ENCODE data around the gene PLEKHG2. TPM values are rescaled to one million over a fixed set of nuclear protein-coding genes. Genes with fewer than 3 reads are reported as not detected.

The PLEKHG2 gene
- polyA plus RNA-seq, 3 donors, result 73.7 to 118 (median 96.8) TPM

DNA sequence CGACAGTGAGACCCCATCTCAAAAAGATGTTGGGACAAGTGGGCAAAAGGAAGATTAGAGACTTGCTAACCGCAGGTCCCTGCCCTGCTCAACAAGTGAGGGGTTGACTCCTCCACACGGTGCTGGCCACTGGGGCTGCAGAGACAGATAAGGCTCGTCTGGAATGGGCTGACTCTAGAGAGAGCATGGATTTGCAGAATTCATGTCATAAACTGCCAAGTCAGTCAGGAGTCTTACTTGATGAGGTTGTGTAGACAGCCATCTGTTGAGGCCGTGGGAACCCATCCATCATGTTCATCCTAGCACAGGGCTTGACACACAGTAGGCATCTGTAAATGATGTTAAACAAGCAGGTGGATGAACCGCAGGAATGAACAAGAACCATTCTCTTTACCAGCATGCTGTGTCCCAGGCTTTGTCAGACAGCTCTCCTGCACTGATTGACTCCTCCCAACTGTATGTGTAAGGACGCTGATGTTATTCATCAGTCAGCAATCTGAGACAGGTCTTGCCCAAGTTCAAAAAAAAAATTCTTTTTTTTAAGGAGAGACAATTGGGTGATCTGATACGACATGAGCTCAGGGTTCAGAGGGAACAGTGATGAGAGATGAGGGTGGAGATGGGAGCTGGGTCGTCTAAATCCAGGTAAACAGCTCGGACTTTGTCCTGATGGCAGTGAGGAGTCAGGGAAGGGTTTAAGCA, 30.4 kb upstream of the PLEKHG2 start:
- no peak for DNase-seq (ENCODE audit: extremely low read depth in 1 of 11, low read depth in 9 of 11, low spot score in 4 of 11)

DNA sequence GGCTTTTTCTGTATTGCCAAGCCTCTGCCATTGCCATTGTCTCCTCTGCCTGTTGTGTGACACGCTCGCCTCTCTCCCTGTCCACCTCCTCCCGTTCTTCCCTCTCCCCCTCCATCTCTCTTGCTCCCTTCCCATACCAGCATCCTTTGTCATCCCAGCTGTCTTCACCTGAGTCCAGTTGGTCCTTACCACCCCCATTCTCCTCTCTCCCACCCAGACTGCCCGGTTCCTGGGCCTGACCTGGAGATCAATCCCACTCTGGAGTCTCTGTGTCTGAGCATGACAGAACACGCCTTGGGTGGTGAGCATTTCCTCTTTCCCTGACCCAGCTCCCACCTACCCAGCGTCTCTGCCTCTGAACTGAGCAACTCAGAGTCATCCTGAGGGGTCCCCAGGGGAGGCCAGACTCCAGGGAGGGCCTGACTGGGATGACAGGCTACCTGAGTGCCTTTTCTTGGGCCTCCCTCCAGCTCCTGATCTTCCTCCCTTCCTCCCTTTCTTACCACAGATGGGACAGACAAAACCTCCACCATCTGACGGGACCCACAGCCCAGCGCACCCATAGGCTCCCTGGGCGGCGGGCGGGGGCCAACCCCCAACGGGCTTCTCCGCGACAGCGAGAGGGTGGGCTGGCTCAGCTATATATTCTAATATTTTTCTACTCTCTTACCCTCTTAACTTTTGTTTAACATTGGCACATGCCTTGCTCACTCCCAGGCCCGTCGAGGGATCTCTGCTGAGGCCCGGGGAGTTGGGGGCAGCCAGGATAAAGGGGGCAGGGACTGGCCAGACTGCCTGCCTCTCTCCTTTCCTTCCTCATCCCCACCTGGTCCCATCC, 29.3 kb upstream of the PLEKHG2 start:
- no peak for DNase-seq (ENCODE audit: extremely low read depth in 1 of 11, low read depth in 9 of 11, low spot score in 4 of 11)

DNA sequence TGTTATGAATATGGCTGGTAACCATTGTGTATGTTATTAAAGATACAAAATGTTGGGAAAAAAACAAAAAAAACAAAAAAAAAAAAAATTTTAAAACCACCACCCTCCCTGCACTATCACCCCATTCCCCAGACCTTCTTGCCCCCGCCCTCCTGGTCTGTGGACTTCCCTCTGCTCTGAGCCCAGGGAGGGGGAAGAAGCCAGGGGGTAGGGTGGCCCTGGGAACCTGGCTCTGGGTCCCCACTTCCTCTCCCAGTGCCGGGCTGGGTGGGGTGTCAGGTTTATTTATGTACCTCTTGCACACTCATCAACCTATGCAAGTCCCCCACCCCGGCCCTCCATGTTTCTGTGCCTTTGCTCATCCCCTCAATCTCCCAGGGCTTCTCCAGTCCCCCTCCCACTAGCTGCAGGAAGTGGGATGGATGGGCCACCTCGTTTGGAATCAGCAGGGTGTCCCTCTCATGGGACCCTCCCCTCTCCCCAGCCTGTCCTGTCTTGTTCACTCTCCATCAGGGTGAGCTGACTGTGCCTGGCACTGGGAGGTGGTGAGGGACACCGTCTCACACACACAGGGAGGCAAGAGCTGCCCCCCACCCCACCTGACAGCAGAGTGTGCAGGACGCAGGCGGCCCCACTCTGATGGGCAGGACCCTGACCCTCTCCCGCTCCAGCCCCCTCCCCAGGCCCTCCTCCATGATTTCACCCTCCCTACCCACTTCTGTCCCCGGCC, 27.5 kb upstream of the PLEKHG2 start:
- no peak for DNase-seq (ENCODE audit: extremely low read depth in 1 of 11, low read depth in 9 of 11, low spot score in 4 of 11)

DNA sequence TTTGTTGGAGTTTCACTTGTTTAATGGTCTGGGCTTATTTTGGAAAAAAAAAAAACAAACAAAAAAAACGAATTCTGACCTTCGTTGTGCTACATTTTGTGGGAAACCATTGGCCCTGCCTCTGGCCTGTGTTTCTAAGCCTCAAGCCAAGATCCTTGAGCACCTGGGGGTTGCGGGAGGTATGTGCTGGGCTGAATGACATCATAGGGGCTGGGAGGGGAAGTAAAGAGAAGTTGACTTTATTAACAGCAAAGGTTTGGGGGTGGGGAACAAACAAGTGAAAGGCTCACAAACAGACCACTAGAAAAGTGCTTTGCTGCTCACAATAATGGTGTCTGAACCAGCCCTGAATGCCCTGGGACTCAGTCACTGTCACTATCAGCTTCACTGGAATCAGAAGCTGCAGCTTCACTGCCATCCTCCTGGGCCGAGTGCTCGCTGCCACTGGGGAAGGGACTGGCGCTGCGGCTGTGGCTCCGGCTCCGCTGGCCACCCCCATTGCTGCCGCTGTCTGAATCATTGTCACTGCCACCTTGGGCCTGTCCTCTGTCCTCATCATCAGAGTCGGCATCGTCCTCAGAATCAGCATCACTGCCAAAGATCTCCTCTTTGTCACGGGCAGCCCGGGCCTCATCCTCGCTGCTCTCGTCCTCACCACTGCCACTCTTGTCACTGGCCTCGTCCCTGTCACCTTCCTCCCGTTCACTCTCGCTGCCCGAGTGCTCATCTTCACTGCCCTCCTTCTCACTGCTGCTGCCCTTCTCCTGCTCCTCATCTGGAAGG, 26.6 kb upstream of the PLEKHG2 start:
- DNase-seq (ENCODE audit: extremely low read depth in 1 of 11, low read depth in 9 of 11, low spot score in 4 of 11), result no peak

DNA sequence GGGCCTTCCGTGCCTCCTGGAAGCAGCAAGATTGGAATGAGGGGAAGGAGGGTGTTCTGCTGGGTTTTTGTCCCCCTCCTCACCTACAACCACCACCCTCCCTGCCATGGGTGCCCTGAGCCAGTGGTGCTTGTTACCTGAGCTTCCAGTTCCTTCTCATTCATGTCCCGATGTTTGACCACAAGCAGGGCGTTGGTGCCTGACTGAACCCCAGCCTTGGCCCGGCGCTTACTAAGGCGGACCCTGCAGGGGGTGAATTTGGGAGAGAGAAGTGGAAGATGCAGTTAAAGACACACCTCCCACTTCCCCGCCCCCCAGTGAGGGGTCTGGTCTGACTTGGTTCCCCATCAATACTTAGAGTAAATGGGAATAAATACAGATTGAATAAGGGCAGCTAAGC, 25.9 kb upstream of the PLEKHG2 start:
- no peak for DNase-seq (ENCODE audit: extremely low read depth in 1 of 11, low read depth in 9 of 11, low spot score in 4 of 11)

DNA sequence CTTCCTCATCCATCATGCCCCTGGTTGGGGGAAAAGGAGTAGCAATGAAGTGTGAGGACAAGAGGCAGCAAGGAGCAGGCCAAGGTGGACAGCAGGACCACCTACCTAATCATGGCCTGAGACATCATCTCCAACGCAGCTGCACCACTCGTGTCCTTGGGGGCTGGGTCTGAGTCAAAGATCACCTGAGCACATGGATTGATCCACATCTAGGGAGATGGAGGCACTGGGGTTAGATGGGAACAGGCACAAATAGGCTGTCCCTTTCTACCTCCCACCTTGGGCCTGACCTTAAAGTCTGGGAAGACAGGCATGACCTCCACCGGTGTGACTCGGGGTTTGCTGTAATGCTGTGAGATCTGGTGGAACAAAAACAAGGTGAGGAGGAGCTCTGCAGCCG, 23.8 kb upstream of the PLEKHG2 start:
- no peak for DNase-seq (ENCODE audit: extremely low read depth in 1 of 11, low read depth in 9 of 11, low spot score in 4 of 11)

DNA sequence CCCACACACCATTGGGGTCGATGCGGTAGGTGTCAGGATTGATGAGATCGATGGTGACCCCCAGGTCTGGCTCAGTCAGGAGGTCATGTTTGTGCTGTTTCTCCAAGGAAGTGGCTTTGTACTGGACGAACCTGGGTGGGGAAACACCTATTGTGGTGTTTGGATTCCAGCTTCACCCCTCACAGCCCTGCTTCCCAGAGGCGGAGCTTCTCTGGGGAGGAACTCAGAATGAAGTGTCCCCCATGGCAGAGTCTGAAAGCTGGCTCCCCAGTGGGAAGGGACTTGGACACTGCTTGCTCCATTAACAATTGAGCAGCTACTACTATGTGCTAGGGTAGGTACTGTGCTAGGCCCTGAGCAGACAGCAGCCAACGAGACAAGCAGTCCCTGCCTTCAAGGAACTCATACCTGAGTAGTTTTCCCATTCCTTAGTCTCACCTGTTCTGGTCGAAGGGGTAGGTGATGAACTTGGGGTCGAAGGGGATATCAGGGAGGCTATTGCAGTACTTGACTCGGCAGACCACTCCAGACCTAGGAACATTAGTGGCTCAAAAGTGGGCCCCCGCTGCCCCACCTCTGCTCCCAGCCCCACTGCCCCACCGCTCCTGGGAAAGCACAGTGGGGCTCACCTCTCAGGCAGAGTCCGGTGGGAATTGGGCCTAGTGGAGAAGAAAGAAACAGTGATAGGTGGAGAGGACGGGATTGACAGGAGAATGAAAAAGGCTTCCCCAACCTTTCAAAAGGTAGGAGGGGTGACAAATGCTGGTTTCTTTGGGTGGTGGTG, 22.6 kb upstream of the PLEKHG2 start:
- no peak for DNase-seq (ENCODE audit: extremely low read depth in 1 of 11, low read depth in 9 of 11, low spot score in 4 of 11)

DNA sequence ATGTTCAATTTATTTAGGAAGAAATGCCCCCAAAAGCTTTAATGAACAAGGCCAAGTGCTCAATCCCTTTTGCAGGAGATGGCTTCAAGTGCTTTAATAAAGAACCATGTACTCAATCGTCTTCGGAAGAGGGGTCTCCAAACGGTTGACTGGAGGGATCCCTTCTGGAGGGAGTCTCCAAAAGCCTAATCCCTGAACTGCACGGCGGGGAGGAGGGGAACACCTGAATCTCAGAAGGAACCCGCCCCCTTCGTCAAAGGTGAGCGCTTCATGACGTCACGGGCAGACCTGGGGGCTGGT, 22.1 kb upstream of the PLEKHG2 start:
- DNase-seq (ENCODE audit: extremely low read depth in 1 of 11, low read depth in 9 of 11, low spot score in 4 of 11), result peak in 1 of 11 donors; percentile 51

DNA sequence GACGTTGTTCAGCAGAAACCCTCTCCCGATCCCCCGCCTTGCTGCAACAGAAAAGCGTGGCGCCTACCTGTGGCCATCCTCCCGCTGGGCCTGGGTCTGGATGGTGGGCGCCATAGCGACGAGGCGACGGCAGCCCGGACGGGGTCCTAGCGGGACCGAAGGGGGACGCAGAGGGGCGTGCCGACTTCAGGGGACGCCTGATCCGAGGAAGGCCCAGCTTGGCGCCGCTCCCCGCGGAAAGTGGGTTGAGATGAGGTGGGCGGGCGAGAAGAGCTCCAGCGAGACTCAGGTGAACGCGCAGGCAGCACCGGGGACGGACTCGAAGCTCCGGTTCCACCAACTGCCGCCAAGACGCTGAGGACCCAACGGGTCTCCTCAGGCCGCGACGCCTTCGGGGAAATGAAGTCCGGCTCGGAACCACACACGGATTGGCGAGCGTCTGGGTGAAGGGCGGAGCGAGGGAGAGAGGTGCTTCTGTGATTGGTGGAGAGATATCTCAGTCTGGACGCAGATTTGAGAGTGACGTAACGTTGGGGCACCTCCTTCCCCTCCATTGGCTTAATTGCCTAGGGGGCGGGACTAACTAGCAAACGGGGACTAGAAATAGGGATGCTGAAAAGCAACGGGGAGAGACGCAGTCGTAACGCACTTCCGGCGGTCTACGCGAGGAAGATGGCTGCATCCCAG, 21.6 kb upstream of the PLEKHG2 start, which contains the start of the genes MED29 and PAF1:
TSS of gene MED29 (plus strand) at position 628 of the 687 bp plus-strand sequence. CDS start at position 673, 45 bp downstream.
TSS of gene PAF1 (minus strand) at position 356 of the 687 bp plus-strand sequence. CDS start at position 114, 242 bp downstream.
- DNase-seq (ENCODE audit: extremely low read depth in 1 of 11, low read depth in 9 of 11, low spot score in 4 of 11), result peak; percentile 98 to 100 (median 99)

DNA sequence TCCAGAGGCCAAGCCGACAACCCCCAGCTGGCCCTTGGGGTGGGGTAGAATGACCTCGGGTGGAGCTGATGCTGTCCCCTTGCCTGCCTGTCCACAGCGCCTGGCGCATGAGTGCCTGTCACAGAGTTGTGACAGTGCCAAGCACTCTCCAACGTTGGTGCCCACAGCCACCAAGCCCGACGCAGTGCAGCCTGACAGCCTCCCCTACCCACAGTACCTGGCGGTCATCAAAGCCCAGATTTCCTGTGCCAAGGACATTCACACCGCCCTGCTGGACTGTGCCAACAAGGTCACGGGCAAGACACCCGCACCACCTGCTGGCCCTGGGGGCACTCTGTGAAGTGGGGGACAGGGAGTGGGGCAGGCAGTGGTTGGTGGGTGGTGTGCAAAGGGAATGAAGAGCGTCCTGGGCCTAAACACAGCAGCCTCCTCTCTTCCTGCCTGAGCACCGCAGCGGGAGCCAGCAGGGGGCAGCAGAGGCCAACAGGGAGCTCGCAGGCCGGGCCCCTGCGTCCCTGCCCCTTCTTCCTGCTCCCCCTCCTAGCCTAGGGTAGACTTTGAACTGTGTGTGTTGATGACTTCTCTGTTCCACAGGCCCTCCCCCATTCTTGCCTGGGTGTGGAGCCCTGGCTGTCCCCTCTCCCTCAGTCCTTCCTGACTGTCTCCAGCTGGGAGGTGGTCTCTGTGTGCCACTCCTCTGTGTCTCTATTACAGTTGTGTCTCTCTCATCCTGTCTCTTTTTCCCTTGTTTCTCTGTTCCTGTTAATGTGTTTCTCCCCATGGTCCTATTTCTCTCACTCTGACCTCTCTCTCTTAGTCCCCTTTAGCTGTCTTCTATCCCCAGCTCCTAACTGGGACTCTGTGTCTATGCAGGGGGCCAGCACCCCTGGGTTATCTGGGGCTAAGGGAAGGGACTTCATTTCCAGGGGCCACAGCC, 14.8 kb upstream of the PLEKHG2 start:
- DNase-seq (ENCODE audit: extremely low read depth in 1 of 11, low read depth in 9 of 11, low spot score in 4 of 11), result peak in 4 of 11 donors; percentile 61 to 78 (median 66)

DNA sequence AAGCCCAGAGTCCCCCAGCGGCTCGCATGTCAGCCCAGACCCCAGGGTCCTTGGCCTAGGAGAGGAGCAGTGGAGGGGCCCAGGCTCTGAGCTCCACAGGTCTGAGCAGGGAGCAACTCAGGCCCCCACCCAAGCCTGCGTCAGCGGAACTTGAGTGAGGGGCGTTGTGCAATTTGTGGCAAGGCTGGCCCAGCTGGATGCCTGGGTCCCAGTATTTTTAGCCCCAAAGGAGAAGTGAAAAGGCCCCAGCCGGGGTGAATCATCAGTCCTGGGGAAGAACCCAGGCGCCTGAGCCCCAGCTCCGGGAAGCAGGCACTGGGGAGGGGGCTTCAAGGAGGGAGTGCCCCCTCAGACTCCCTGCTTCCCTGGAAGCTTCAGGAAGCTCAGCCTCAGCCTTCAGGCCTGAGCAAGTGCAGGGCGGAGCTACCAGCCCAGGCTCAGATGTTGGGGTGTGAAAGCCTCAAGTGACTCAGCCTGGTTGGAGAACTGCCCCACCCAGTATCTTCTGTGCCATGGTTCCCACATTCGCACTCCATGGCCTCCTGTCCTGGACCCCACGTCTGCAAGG, 14.1 kb upstream of the PLEKHG2 start:
- no peak for DNase-seq (ENCODE audit: extremely low read depth in 1 of 11, low read depth in 9 of 11, low spot score in 4 of 11)

DNA sequence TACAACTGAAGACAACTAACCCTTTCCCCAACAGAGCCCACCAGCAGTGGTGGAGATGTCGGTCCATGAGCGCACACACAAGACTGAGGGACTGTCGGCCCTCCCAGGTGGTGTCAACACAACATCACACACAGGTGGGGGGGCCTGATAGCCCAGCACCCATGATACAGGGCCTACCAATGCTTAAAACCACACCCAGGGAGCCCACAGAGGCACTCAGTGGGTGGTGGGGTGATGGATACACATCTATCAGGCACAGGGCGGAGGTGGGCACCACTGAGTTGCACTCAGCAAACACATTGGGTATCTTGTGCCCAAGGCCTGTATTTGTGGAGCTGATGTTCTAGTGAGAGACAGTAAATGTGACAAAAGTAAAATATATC, 12.8 kb upstream of the PLEKHG2 start:
- no peak for DNase-seq (ENCODE audit: extremely low read depth in 1 of 11, low read depth in 9 of 11, low spot score in 4 of 11)

DNA sequence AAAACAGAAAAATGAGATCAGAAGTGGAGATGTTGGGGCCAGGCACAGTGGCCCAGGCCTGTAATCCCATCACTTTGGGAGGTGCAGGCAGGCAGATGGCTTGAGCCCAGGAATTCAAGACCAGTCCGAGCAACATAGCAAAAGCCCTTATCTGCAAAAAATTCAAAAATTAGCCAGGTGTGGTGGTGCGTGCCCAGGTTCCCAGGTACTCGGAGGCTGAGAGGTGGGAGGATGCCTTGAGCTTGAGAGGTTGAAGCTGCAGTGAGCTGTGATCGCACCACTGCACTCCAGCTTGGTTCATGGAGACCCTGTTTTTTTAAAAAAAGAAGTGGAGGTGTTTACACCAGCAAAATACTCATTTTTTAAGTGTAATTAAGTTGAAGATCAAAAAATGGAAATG, 12.4 kb upstream of the PLEKHG2 start:
- DNase-seq (ENCODE audit: extremely low read depth in 1 of 11, low read depth in 9 of 11, low spot score in 4 of 11), result no peak

DNA sequence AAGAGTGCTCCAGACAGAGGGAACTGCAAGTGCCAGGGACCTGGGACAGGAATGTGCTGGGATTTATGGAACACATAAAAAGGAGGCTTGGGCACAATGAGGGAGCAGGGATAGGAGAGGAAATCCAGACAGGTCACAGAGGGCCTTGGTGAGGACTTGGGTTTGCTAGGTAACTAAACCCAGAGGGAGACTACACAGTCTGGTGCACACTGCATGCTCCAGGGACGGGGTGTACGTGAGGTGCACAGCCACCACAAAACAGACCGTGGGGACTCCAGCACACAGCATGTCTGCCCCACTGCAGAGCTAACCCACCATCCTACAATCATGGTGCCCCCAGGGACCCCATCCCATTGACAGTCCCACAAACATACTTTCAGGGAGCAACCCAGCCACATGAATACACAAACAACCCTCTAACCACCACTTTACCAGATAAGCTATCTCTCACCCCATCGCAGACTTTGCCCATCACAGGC, 11.4 kb upstream of the PLEKHG2 start:
- no peak for DNase-seq (ENCODE audit: extremely low read depth in 1 of 11, low read depth in 9 of 11, low spot score in 4 of 11)

DNA sequence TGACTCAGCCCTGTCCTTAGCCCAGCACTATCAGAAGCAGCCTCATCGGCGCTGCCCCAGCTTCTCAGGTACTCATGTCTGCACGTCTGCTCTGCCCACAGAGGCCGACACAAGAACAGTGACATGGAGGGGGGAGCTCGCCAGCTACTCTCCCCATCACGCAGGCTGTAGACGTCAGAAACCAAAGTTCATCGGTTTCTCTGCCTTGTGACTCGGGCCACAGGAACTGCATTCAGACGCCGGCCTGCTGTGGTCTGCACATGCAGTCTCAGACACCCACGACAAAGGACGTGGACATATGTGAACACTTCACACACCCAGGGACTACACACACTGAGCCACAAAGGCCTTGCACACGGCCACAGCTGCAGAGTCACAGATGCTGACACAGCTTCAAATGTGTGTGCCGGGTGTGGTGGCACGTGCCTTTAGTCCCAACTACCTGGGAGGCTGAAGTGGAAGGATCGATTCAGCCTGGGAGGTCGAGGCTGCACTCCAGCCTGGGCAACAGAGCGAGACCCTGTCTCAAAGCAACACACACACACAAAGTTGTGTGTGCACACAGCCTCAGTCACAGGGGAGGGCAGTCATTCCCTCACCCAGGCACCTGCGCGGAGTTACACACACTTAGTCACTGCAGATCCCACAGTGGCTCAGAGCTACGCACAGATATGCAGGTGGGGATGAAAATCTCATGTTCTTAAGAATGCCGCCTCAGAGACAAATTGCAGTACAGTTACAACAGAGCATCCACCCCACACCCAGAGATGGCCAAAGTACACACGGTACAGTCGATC, 10.7 kb upstream of the PLEKHG2 start:
- DNase-seq (ENCODE audit: extremely low read depth in 1 of 11, low read depth in 9 of 11, low spot score in 4 of 11), result no peak

All from renal cortex interstitium (tissue), 11 donors.